ENCODE results near the gene SIK3.

GRCh38 chr11:117068303-117068860 is 29.8 kb downstream of the SIK3 start:
- TF ChIP-seq CTCF (IDR thresholded peaks at IDR 0.05; ENCODE audit: insufficient read depth, low read length) (no peak), POLR2AphosphoS5 (IDR thresholded peaks at IDR 0.05; ENCODE audit: low read depth) (no peak), SPI1 (IDR thresholded peaks at IDR 0.05; ENCODE audit: borderline replicate concordance, low read depth) (no peak), GABPA (IDR thresholded peaks at IDR 0.05; ENCODE audit: low read depth) (no peak)
- TF ChIP-seq, protein P1, sequence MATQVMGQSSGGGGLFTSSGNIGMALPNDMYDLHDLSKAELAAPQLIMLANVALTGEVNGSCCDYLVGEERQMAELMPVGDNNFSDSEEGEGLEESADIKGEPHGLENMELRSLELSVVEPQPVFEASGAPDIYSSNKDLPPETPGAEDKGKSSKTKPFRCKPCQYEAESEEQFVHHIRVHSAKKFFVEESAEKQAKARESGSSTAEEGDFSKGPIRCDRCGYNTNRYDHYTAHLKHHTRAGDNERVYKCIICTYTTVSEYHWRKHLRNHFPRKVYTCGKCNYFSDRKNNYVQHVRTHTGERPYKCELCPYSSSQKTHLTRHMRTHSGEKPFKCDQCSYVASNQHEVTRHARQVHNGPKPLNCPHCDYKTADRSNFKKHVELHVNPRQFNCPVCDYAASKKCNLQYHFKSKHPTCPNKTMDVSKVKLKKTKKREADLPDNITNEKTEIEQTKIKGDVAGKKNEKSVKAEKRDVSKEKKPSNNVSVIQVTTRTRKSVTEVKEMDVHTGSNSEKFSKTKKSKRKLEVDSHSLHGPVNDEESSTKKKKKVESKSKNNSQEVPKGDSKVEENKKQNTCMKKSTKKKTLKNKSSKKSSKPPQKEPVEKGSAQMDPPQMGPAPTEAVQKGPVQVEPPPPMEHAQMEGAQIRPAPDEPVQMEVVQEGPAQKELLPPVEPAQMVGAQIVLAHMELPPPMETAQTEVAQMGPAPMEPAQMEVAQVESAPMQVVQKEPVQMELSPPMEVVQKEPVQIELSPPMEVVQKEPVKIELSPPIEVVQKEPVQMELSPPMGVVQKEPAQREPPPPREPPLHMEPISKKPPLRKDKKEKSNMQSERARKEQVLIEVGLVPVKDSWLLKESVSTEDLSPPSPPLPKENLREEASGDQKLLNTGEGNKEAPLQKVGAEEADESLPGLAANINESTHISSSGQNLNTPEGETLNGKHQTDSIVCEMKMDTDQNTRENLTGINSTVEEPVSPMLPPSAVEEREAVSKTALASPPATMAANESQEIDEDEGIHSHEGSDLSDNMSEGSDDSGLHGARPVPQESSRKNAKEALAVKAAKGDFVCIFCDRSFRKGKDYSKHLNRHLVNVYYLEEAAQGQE (IDR thresholded peaks at IDR 0.05; ENCODE audit: insufficient replicate concordance, low read depth): no peak

Measured in HL-60 (cell line).